ENCODE measurements around the gene GABBR2.

GRCh38 chr9:98485706-98486105, 223.0 kb downstream of the GABBR2 start:
- TF ChIP-seq CTCF (conservative IDR thresholded peaks at IDR 0.05; ENCODE audit: low read length) (no peak), EZH2phosphoT487 (IDR thresholded peaks at IDR 0.05; ENCODE audit: borderline replicate concordance, low read depth, low read length) (no peak)
